CD8-positive, alpha-beta memory T cell (primary cell): Measurements from ENCODE around the gene UGGT2. TPM values are rescaled to one million over a fixed set of nuclear protein-coding genes. Genes with fewer than 3 reads are reported as not detected.

Experiments used
- CTCF ChIA-PET: fragments of 350-600 bp; sonication (Branson Sonifier 250); formaldehyde crosslinking; loops from one replicate; lab custom pipeline; 2021; ENCODE audit warnings: antibody characterized with exemption; lab: Charles Lee
- POLR2A ChIA-PET: fragments of 350-600 bp; sonication (Branson Sonifier 250); formaldehyde crosslinking; loops from one replicate; lab custom pipeline; 2021; ENCODE audit warnings: antibody characterized with exemption; lab: Charles Lee
- DNase-seq, 5 donors: peaks; one replicate each; pipeline versions ENCODE4 v3.0.0 to v3.0.0-alpha.2; 2020 to 2022; ENCODE audit warnings: mixed read lengths in 1 of 5
- H3K27ac ChIP-seq: one replicate; pipeline ENCODE4 v1.7.0; 2013; ENCODE audit warnings: low read depth, mild to moderate bottlenecking, low read length, moderate library complexity
- H3K27me3 ChIP-seq: 2 replicates; pipeline ENCODE4 v1.7.0; 2013; ENCODE audit warnings: low read length, mild to moderate bottlenecking; ENCODE audit not compliant: insufficient read depth, poor library complexity, severe bottlenecking
- H3K36me3 ChIP-seq: 2 replicates; pipeline ENCODE4 v1.7.0; 2013; ENCODE audit warnings: mild to moderate bottlenecking, low read length, moderate library complexity; ENCODE audit not compliant: insufficient read depth
- H3K4me1 ChIP-seq: 2 replicates; pipeline ENCODE4 v1.7.0; 2013; ENCODE audit warnings: mild to moderate bottlenecking, low read length, moderate library complexity; ENCODE audit not compliant: insufficient read depth
- H3K4me3 ChIP-seq: 2 replicates; pipeline ENCODE4 v1.7.0; 2013; ENCODE audit warnings: mild to moderate bottlenecking, low read length
- H3K9me3 ChIP-seq: 2 replicates; pipeline ENCODE4 v1.7.0; 2013; ENCODE audit warnings: mild to moderate bottlenecking, low read length
- H3K27ac Mint-ChIP-seq, 8 donors: one replicate each; pipeline ENCODE4 v1.8.0; 2020 to 2021; ENCODE audit warnings: mixed read lengths in 8 of 8, mild to moderate bottlenecking in 6 of 8, inconsistent platforms in 3 of 8, moderate library complexity in 3 of 8
- H3K27me3 Mint-ChIP-seq, 2 donors: one replicate each; pipeline ENCODE4 v1.8.0; 2020 to 2021; ENCODE audit warnings: mixed read lengths in 2 of 2, mild to moderate bottlenecking in 1 of 2, moderate library complexity in 1 of 2
- H3K36me3 Mint-ChIP-seq, 3 donors: one replicate each; pipeline ENCODE4 v1.8.0; 2020 to 2021; ENCODE audit warnings: mixed read lengths in 3 of 3, inconsistent platforms in 1 of 3, mild to moderate bottlenecking in 1 of 3
- H3K4me1 Mint-ChIP-seq, 3 donors: one replicate each; pipeline ENCODE4 v1.8.0; 2020 to 2021; ENCODE audit warnings: mixed read lengths in 3 of 3, inconsistent platforms in 1 of 3, mild to moderate bottlenecking in 1 of 3
- H3K4me3 Mint-ChIP-seq, 7 donors: one replicate each; pipeline ENCODE4 v1.8.0; 2020 to 2021; ENCODE audit warnings: mixed read lengths in 7 of 7, mild to moderate bottlenecking in 6 of 7, moderate library complexity in 4 of 7, inconsistent platforms in 2 of 7
- H3K9me3 Mint-ChIP-seq, 5 donors: one replicate each; pipeline ENCODE4 v1.8.0; 2020 to 2022; ENCODE audit warnings: mixed read lengths in 5 of 5, mild to moderate bottlenecking in 3 of 5, moderate library complexity in 2 of 5, inconsistent platforms in 1 of 5
- polyA plus RNA-seq: library from polyadenylated mRNA; unstranded; fragments of 300-500 nt; fragmentation: Illumina TruSeq; gene quantifications from one replicate; pipeline ENCODE4 v1.2.3, GENCODE V29; 2021
- total RNA-seq, 2 experiments: library from RNA; stranded (reverse); gene quantifications; one replicate each; pipeline ENCODE4 v1.2.3, GENCODE V29; 2021

Gene UGGT2
- total and polyA plus RNA-seq, 3 experiments from 2014 or later: 0.13 to 0.20 TPM; not detected in 1

- H3K27me3 ChIP-seq: no peaks in the 10 kb centered on the region
These were observed 35.9 kb upstream of the UGGT2 start for GRCh38 chr13:96089139-96089538.

DNA sequence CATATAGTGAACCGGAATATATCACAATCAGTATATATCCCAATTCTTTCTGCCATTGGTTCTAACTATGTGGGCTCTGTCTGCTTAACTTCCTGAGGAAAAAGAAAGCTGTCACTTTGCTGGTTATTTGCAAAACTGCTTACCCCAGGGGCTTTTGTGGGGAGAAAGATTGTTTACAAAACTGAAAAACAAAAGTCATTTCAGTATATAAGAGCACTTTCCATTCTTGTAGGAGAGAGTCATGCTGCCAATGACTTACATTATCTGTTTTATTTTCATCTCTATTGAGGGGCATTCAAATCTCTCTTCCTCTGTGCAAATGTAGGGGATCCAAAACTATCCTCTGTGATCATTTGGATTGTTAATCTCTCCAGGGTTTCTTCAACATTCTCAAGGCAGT, 33.5 kb upstream of the UGGT2 start:
- Mint-ChIP-seq H3K4me1 (peaks cover 0 to 7% (median 3%) of the 10 kb centered on the region in 3 donors), H3K4me3 (no peak overlapping the region), H3K36me3 (peaks cover 0 to 1% (median 0%) of the 10 kb centered on the region in 3 donors), H3K9me3 (peaks cover 0 to 10% (median 3%) of the 10 kb centered on the region in 5 donors), H3K27me3 (peaks cover 20 to 32% of the 10 kb centered on the region in 2 donors), H3K27ac (no peak overlapping the region)
- no peaks in the 10 kb centered on the region for H3K4me1 ChIP-seq
- H3K9me3 ChIP-seq: no peaks in the 10 kb centered on the region
- ChIA-PET CTCF (no interaction called here), POLR2A (no interaction called here)
- DNase-seq: no peak
- H3K36me3 ChIP-seq: no peaks in the 10 kb centered on the region
- no peaks in the 10 kb centered on the region for H3K27me3 ChIP-seq
- no peak overlapping the region for H3K4me3 ChIP-seq
- no peak overlapping the region for H3K27ac ChIP-seq

More at GRCh38 chr13:96089139-96089538, 35.9 kb upstream of the UGGT2 start:
- peak overlapping the region in 1 of 7 donors; percentile 8 for H3K4me3 Mint-ChIP-seq
- no peak overlapping the region for H3K4me3 ChIP-seq
- DNase-seq: no peak
- peaks cover 30 to 51% of the 10 kb centered on the region in 2 donors for H3K27me3 Mint-ChIP-seq
- no peaks in the 10 kb centered on the region for H3K36me3 ChIP-seq
- H3K27ac Mint-ChIP-seq: peak overlapping the region in 1 of 8 donors; percentile 35
- peaks cover 0 to 11% (median 3%) of the 10 kb centered on the region in 5 donors for H3K9me3 Mint-ChIP-seq
- ChIA-PET CTCF (no interaction called here), POLR2A (no interaction called here)
- H3K9me3 ChIP-seq: no peaks in the 10 kb centered on the region
- H3K27ac ChIP-seq: no peak overlapping the region
- H3K36me3 Mint-ChIP-seq: peaks cover 0 to 1% (median 0%) of the 10 kb centered on the region in 3 donors
- peaks cover 0 to 11% (median 3%) of the 10 kb centered on the region in 3 donors for H3K4me1 Mint-ChIP-seq
- no peaks in the 10 kb centered on the region for H3K4me1 ChIP-seq

DNA sequence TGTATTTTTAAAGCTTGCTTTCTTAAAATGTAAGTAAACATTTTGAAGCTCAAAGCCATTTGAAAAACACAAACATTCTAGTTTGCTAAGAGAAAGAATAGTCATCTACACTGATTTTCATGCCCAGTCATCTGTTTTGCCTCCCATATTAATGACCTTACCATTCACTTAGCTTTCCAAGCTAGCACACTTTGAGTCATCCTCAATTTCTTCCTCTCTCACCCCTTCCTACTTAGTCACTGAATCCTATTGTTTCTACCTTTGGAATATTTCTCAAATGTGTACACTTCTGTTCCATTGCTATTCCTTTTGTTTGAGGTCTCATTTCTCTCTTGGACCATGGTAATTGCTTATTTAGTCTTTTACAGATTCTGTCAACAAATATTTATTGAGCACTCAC, 29.4 kb upstream of the UGGT2 start:
- no peaks in the 10 kb centered on the region for H3K9me3 ChIP-seq
- Mint-ChIP-seq H3K9me3 (peaks cover 0 to 3% (median 2%) of the 10 kb centered on the region in 5 donors), H3K36me3 (peaks cover 0 to 1% (median 0%) of the 10 kb centered on the region in 3 donors), H3K27ac (no peak overlapping the region), H3K4me1 (no peaks in the 10 kb centered on the region), H3K4me3 (no peak overlapping the region), H3K27me3 (peaks cover 0 to 10% of the 10 kb centered on the region in 2 donors)
- no peaks in the 10 kb centered on the region for H3K27me3 ChIP-seq
- ChIA-PET CTCF (no interaction called here), POLR2A (no interaction called here)
- no peak for DNase-seq
- H3K4me3 ChIP-seq: no peak overlapping the region
- H3K36me3 ChIP-seq: no peaks in the 10 kb centered on the region
- H3K27ac ChIP-seq: no peak overlapping the region
- H3K4me1 ChIP-seq: no peaks in the 10 kb centered on the region

GRCh38 chr13:96081888-96082287, 28.7 kb upstream of the UGGT2 start:
- H3K27ac ChIP-seq: no peak overlapping the region
- H3K4me1 ChIP-seq: no peaks in the 10 kb centered on the region
- H3K4me3 ChIP-seq: no peak overlapping the region
- no peaks in the 10 kb centered on the region for H3K36me3 ChIP-seq
- Mint-ChIP-seq H3K27ac (no peak overlapping the region), H3K27me3 (peaks cover 3 to 6% of the 10 kb centered on the region in 2 donors), H3K4me3 (no peak overlapping the region), H3K4me1 (no peaks in the 10 kb centered on the region), H3K9me3 (peaks cover 0 to 3% (median 2%) of the 10 kb centered on the region in 5 donors), H3K36me3 (peaks cover 0 to 1% (median 0%) of the 10 kb centered on the region in 3 donors)
- H3K9me3 ChIP-seq: no peaks in the 10 kb centered on the region
- ChIA-PET CTCF (no interaction called here), POLR2A (no interaction called here)
- DNase-seq: no peak
- H3K27me3 ChIP-seq: no peaks in the 10 kb centered on the region

- CTCF ChIA-PET: no interaction called here
- Histone ChIP-seq H3K27ac (no peak overlapping the region), H3K27me3 (no peaks in the 10 kb centered on the region), H3K4me1 (no peaks in the 10 kb centered on the region), H3K36me3 (no peaks in the 10 kb centered on the region), H3K9me3 (no peaks in the 10 kb centered on the region), H3K4me3 (no peak overlapping the region)
- DNase-seq: no peak
- Mint-ChIP-seq H3K27me3 (peaks cover 0 to 3% of the 10 kb centered on the region in 2 donors), H3K9me3 (peaks cover 0 to 3% (median 0%) of the 10 kb centered on the region in 5 donors), H3K27ac (no peak overlapping the region), H3K36me3 (peaks cover 0 to 1% (median 0%) of the 10 kb centered on the region in 3 donors), H3K4me1 (no peaks in the 10 kb centered on the region), H3K4me3 (no peak overlapping the region)
- POLR2A ChIA-PET: no interaction called here
These were observed 27.5 kb upstream of the UGGT2 start for GRCh38 chr13:96080676-96081075.

DNA sequence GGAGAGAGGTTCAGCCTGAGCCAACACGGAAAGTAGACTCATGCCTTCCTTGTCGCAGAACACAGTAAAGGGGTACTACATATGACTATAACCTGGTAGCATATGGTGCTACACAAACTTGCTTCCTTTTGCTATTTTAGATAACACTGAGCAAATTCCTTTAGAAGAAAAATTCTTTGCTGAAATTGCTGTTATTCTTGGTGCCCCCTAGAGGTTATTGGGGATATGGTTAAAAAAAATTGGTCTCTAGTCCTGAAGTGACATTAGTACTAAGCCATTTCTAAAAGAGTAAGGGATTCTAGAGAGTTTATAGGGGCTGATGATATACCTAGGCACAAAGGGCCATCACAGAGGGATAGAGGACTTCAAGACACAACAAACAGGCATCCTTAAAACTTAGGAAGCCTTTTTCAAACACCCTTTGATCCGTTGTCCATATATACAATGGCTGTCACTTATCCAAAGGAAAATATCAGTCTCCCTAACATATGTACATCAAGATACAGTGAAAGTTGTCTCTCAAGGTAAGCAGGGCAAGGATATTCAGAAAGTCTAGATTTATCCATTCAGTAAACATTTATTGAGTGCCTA, 22.8 kb upstream of the UGGT2 start:
- Mint-ChIP-seq H3K9me3 (peaks cover 0 to 6% (median 0%) of the 10 kb centered on the region in 5 donors), H3K27me3 (peaks cover 0 to 3% of the 10 kb centered on the region in 2 donors), H3K27ac (no peak overlapping the region), H3K36me3 (no peaks in the 10 kb centered on the region), H3K4me1 (no peaks in the 10 kb centered on the region), H3K4me3 (no peak overlapping the region)
- Histone ChIP-seq H3K36me3 (no peaks in the 10 kb centered on the region), H3K27me3 (no peaks in the 10 kb centered on the region), H3K9me3 (no peaks in the 10 kb centered on the region), H3K4me3 (no peak overlapping the region), H3K27ac (no peak overlapping the region), H3K4me1 (no peaks in the 10 kb centered on the region)
- no peak for DNase-seq
- ChIA-PET POLR2A (no interaction called here), CTCF (no interaction called here)

DNA sequence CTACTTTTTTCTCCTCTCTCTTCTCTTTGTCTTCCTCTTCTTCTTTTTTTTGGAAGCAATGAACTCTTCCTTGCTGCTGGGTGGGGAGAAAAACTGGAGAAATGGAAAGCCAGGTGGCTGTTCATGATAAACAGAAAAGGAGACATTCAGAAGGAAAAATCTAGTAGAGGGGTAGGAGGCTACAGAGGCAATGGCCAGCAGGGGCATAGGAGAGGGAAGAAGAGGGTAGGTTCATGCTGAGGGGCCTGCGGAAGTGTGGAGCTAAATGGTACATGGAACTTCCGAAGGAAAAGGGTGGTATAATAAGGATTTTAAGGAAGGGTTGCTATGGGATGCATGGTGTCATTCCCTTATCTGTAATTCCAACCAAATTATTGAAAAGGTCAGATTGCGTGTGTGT, 19.2 kb upstream of the UGGT2 start:
- no peaks in the 10 kb centered on the region for H3K9me3 ChIP-seq
- H3K27me3 ChIP-seq: no peaks in the 10 kb centered on the region
- H3K4me3 Mint-ChIP-seq: no peak overlapping the region
- no peaks in the 10 kb centered on the region for H3K36me3 ChIP-seq
- peaks cover 0 to 3% of the 10 kb centered on the region in 2 donors for H3K27me3 Mint-ChIP-seq
- no peak overlapping the region for H3K27ac Mint-ChIP-seq
- no peak overlapping the region for H3K27ac ChIP-seq
- ChIA-PET CTCF (no interaction called here), POLR2A (no interaction called here)
- H3K36me3 Mint-ChIP-seq: no peaks in the 10 kb centered on the region
- DNase-seq: no peak
- H3K9me3 Mint-ChIP-seq: peaks cover 3 to 6% (median 4%) of the 10 kb centered on the region in 5 donors
- H3K4me1 ChIP-seq: no peaks in the 10 kb centered on the region
- no peak overlapping the region for H3K4me3 ChIP-seq
- no peaks in the 10 kb centered on the region for H3K4me1 Mint-ChIP-seq

DNA sequence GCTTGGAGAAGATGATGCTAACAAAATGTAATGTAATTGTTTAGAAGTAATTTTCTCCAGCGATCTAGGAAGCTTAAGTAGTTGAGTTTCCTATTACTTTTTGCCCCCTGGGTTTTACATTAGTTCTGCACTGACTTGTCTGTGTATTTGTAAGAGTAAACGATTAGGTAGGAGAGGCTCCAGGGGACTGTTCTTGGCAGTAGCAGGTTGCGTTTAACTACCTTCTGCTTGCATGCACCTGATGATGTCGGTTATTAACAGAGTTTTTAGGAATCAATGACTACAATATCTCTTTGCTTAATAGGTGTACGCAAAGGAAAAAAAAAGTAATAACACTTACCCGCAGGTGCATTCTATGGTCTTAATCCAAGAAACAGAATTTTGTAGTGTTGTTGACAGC, 18.3 kb upstream of the UGGT2 start:
- no peaks in the 10 kb centered on the region for H3K36me3 Mint-ChIP-seq

More for the DNA sequence above, 18.3 kb upstream of the UGGT2 start:
- H3K27me3 ChIP-seq: no peaks in the 10 kb centered on the region
- Mint-ChIP-seq H3K4me3 (no peak overlapping the region), H3K4me1 (no peaks in the 10 kb centered on the region), H3K27ac (peak overlapping the region in 1 of 8 donors; percentile 27), H3K9me3 (peaks cover 3 to 6% (median 4%) of the 10 kb centered on the region in 5 donors), H3K27me3 (no peaks in the 10 kb centered on the region)
- no peaks in the 10 kb centered on the region for H3K9me3 ChIP-seq
- H3K4me1 ChIP-seq: no peaks in the 10 kb centered on the region
- H3K4me3 ChIP-seq: no peak overlapping the region
- H3K36me3 ChIP-seq: no peaks in the 10 kb centered on the region
- no peak overlapping the region for H3K27ac ChIP-seq
- CTCF ChIA-PET: no interaction called here
- POLR2A ChIA-PET: no interaction called here
- no peak for DNase-seq
